GM21526 (cell line): ENCODE measurements around the gene PLXNB2.

Experiments used
- ATAC-seq: cut with Tn5 transposase; IDR thresholded peaks from one replicate; pipeline ENCODE4 v1.9.1; 2021; ENCODE audit warnings: moderate library complexity; ENCODE audit not compliant: unreplicated experiment, low FRiP score

PLXNB2 gene

DNA sequence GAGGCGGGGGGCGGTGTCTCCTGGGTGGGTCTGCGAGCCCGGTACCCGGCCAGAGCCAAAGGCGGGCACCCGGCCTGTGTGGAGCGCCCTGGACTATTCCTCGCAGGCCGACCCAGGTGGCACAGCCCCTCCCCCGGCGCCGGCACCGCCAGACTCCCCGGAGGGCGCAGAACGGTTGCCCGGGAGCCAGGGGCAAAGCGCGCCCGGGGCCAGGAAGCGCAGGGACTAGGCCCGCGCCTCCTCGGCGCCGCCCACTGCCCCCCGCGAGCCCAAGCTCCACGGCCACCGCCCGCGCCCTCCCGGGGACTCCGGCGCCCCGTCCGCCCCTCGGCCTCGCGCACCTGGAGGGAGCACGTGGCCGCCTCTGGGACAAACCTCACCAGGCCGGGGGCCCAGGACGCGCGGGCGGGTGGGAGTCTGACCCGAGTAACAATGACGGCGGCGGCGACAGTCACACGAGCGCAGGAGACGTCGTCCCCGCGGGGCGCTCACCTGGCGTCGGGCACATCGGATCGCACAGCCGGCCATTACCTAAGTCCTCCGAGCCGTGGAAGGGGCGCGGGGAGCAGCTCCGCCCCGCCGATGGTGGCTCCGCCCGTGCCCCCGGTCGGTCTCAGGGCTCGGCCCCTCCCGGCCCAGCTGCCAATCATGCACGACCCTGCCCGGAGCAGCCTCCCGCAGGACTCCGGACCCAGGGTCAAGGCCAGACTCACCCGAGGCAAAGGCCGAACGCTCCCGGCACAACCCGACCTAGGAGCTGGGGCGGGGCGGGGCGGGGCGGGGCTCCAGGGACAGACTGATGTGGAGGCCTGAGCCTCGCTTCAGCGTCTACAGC is 7.4 kb downstream of the PLXNB2 start:
- no peak for ATAC-seq

DNA sequence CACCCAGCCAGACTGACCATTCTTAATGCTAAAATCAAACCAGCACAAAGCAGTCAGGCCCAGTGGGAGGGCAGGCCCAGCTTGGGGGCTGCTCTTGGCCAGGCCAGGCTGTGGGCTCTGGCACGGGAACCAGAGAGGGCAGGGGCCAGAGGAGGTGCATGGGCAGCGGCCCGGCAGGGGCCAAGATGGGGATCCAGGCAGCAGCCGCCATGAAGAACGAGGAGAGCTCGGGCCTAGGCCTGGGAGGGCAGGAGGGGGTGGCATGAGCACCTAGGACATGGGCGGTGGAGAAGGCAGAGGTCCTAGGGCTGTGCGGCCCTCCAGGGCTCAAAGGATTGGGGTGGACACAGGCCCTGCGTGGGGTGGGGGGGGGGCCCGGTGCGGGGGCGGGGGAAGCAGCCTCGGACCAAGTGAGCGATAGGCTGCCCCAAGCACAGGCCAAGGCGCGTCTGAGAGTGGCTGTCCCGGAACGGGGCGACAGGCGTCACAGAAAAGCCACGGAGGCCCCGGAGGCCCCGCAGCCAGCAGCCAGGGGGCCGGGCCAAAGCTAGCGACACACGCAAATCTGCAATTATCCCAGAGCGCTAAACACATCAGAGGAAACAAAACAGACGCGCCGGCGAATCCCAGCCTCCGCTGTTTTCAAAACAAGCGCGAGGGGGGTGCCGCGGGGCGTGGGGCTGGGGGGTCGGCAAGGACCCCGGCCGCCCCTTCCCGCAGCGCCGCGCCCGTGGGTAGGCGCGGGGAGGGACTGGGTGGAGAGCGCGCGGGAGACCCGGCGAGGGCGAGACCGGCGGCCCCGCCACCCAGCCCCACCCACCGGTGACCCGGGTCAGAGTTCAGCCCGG is 8.3 kb downstream of the PLXNB2 start:
- no peak for ATAC-seq

DNA sequence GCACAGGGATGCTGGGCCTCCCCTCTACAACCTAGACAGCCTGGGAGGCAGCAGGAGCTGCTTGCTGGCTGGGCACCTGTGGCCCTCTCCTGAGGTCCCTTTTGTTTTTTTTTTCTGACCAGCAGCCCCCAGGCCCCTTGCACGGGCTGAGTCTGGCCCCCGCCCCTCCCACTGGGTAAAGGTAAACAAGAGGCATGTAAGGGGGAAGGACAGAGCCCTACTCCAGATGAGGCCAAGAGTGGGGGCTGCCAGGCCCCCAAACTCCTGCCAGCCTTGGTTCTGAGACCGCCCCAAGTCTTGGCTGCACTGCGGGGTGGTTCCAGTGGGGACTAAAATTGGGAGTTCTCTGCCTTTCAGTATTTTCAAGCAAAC is 9.2 kb downstream of the PLXNB2 start:
- no peak for ATAC-seq

GRCh38 chr22:50297510-50298265 is 9.8 kb downstream of the PLXNB2 start:
- no peak for ATAC-seq

- ATAC-seq, result no peak
Observed at GRCh38 chr22:50296658-50297490, 10.6 kb downstream of the PLXNB2 start.

GRCh38 chr22:50294319-50294656 is 13.2 kb downstream of the PLXNB2 start:
- ATAC-seq, result no peak

- ATAC-seq, result no peak
Observed at GRCh38 chr22:50293441-50294318, 13.8 kb downstream of the PLXNB2 start.

DNA sequence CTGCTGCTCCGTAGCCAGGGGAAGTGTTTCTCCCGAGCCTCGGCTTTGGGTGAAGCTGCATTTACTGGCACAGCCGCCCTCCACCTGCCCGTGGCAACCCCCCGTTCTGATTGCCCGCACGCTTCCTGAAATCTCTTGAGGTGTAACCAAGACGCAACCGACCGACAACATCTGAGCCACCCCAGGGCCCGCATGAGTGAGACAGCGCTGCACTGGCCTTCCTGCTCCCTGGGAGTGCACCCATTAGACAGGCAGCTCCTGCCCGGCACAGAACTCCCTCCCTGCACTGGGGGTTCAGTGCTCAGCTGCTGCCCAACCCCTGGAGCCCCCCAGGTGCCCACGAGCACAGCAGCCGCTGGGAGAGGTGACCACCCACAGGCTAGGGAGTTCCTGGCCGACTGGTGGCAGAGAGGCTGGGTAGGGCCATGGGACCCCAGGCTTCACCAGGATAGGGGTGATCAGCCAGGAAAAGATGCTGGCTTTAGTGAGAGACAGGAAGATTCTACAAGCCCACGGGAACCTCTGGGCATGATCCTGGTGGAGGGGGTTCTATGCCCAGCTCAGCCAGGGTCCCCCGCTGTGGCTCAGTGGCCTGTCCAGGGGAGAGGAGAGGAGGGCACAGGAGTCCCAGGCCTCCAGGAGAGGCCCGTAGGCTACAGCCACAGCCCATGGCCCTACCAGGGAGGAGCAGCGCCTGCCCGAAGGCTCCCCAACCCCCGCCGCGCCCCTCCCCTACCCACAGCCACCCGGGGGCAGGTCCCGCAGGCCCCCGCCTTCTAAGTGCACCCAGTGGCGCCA is 14.6 kb downstream of the PLXNB2 start:
- no peak for ATAC-seq

GRCh38 chr22:50289942-50290630 is 17.4 kb downstream of the PLXNB2 start:
- ATAC-seq, result no peak

GRCh38 chr22:50289151-50289941 is 18.1 kb downstream of the PLXNB2 start:
- no peak for ATAC-seq

GRCh38 chr22:50287731-50288130 is 19.7 kb downstream of the PLXNB2 start:
- ATAC-seq, result no peak

GRCh38 chr22:50286701-50287318 is 20.6 kb downstream of the PLXNB2 start:
- no peak for ATAC-seq

GRCh38 chr22:50286275-50286674 is 21.2 kb downstream of the PLXNB2 start:
- no peak for ATAC-seq

GRCh38 chr22:50285568-50286229 is 21.7 kb downstream of the PLXNB2 start:
- ATAC-seq, result no peak

- ATAC-seq, result no peak
Observed at GRCh38 chr22:50284479-50284878, 23.0 kb downstream of the PLXNB2 start.

- no peak for ATAC-seq
Observed at GRCh38 chr22:50283821-50284220, 23.6 kb downstream of the PLXNB2 start.
